Upper lobe of left lung (tissue), 4 donors: ENCODE measurements around the gene NRDE2.

Experiments
- EP300 ChIP-seq, 4 donors: sonication (generic); formaldehyde crosslinking; IDR thresholded peaks; one replicate each; pipeline ENCODE4 v1.5.1; 2017; ENCODE audit warnings: antibody characterized with exemption in 4 of 4, control low read depth in 2 of 4
- POLR2A ChIP-seq, 4 donors: fragments of 450-650 bp; IDR thresholded peaks; one replicate each; pipeline ENCODE4 v1.5.1; 2016 to 2017; ENCODE audit warnings: antibody characterized with exemption in 4 of 4, mild to moderate bottlenecking in 2 of 4
- TF ChIP-seq, protein P1 (sequence below), 6 experiments: fragments of 450-650 bp in 4 of 6; fragments of 200-600 bp in 2 of 6; sonication (generic) in 2 of 6; IDR thresholded peaks; one replicate each; pipeline ENCODE4 v1.5.1; 2016 to 2019; ENCODE audit warnings: antibody characterized with exemption in 6 of 6

DNA sequence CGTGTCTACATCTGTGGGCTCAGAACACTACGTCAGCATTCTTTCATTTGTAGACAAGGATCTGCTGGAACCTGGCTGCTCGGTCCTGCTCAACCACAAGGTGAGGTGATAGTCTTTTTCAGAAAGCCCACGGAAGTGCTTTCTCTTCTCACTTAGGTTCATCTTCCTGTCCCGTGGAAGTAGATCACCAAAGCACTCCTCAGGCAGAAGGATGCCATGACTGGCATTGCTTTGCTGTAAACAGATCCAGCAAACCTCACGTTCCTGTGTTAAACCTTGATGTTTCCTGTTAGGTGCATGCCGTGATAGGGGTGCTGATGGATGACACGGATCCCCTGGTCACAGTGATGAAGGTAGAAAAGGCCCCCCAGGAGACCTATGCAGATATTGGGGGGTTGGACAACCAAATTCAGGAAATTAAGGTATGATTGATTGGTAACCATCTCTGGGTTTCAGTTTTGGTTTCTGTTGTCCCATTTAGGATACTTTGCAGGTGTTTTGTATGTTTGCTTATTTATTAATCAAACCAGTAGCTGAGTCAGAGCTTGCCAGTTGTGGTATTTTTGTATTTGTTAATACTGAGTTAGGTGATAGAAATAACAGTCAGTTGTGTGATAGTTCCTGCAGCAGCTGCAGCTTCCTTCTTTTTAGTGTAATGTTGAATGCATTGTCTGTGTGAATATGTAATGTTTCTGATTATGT is 67.8 kb downstream of the NRDE2 start:
- TF ChIP-seq, protein P1, sequence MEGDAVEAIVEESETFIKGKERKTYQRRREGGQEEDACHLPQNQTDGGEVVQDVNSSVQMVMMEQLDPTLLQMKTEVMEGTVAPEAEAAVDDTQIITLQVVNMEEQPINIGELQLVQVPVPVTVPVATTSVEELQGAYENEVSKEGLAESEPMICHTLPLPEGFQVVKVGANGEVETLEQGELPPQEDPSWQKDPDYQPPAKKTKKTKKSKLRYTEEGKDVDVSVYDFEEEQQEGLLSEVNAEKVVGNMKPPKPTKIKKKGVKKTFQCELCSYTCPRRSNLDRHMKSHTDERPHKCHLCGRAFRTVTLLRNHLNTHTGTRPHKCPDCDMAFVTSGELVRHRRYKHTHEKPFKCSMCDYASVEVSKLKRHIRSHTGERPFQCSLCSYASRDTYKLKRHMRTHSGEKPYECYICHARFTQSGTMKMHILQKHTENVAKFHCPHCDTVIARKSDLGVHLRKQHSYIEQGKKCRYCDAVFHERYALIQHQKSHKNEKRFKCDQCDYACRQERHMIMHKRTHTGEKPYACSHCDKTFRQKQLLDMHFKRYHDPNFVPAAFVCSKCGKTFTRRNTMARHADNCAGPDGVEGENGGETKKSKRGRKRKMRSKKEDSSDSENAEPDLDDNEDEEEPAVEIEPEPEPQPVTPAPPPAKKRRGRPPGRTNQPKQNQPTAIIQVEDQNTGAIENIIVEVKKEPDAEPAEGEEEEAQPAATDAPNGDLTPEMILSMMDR (IDR thresholded peaks at IDR 0.05) = no peak
- TF ChIP-seq POLR2A (IDR thresholded peaks at IDR 0.05) (no peak), EP300 (IDR thresholded peaks at IDR 0.05) (no peak)
